ENCODE data around the gene MAT1A. TPM values are rescaled to one million over a fixed set of nuclear protein-coding genes. Genes with fewer than 3 reads are reported as not detected.

The MAT1A gene
- total and polyA plus RNA-seq, 9 of the 15 experiments (the other 6 are each of a cell fraction or from before 2014, with no cell fraction given): 0.03 to 0.30 (median 0.11) TPM; not detected in 2

DNA sequence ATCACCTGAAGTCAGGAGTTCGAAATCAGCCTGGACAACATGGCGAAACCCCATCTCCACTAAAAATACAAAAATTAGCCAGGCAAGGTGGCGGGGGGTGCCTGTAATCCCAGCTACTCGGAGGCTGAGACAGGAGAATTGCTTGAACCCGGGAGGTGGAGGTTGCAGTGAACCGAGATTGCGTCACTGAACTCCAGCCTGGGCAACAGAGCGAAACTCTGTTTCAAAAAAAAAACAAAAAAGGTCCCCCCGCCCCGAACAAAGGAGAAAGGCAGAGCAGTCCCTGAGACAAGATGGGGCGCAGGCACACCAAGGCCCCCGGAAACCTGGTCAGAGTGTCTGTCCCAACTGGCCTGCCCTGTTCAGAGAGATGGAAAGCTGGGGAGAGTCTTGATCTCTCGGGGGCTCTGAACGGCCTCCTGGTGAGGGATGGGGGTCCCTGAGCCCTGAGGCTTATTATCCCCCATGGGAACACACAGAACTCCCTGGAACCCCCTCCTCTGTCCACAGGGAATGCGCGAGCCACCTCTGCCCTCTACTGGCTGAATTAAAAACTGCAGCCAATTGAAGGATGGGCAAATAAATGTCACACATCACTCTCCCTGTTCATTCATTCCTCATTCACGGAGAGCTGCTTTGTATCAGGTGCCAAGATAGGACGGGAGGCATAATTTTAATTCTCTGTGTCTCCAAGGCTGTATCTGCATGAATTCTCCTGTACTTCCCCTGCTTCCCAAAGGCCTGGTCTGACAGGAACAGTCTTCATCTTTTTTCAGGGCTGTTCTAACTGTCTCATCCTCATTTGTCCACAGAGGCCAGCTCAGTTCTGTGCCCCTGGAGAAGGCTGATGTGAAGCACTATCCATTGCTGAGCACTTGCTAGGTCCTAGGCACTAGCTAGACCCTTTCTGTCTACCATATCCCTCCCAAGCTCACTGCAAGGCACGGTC, 28.9 kb downstream of the MAT1A start (continued):
- TF ChIP-seq, protein P1, sequence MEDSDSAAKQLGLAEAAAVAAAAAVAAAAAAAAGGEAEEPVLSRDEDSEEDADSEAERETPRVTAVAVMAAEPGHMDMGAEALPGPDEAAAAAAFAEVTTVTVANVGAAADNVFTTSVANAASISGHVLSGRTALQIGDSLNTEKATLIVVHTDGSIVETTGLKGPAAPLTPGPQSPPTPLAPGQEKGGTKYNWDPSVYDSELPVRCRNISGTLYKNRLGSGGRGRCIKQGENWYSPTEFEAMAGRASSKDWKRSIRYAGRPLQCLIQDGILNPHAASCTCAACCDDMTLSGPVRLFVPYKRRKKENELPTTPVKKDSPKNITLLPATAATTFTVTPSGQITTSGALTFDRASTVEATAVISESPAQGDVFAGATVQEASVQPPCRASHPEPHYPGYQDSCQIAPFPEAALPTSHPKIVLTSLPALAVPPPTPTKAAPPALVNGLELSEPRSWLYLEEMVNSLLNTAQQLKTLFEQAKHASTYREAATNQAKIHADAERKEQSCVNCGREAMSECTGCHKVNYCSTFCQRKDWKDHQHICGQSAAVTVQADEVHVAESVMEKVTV (CRISPR knock-in tag; IDR thresholded peaks at IDR 0.05): peak; percentile 55
- TF ChIP-seq MAZ (CRISPR knock-in tag; conservative IDR thresholded peaks at IDR 0.05 in 1 of 2, IDR thresholded peaks at IDR 0.05 in 1 of 2): peak in 1 of 2 experiments; percentile 58; a peak in 2 of 4 replicates
- TF ChIP-seq ZSCAN32 (CRISPR knock-in tag; IDR thresholded peaks at IDR 0.05): no peak
- peak; percentile 39; the same call in 1 of the 2 replicates for TF ChIP-seq TARDBP (IDR thresholded peaks at IDR 0.05)
- no peak for TF ChIP-seq TOE1 (IDR thresholded peaks at IDR 0.05; ENCODE audit: borderline replicate concordance)
- no peak for TF ChIP-seq TOE1 (CRISPR knock-in tag; IDR thresholded peaks at IDR 0.05; ENCODE audit: borderline replicate concordance, low read depth)
- TF ChIP-seq ZNF165 (CRISPR knock-in tag; IDR thresholded peaks at IDR 0.05; ENCODE audit: borderline replicate concordance): no peak
- TF ChIP-seq ESRRA (IDR thresholded peaks at IDR 0.05; ENCODE audit: borderline replicate concordance, low read depth): no peak
- TF ChIP-seq RCOR1 (IDR thresholded peaks at IDR 0.05; ENCODE audit: borderline replicate concordance in 1 of 2, low read depth in 2 of 2, low read length in 2 of 2): no peak
- TF ChIP-seq KAT2B (IDR thresholded peaks at IDR 0.05; ENCODE audit: low read depth, low read length): no peak
- TF ChIP-seq HNRNPL (IDR thresholded peaks at IDR 0.05; ENCODE audit: low read depth, low read length): no peak
- TF ChIP-seq DMBX1 (CRISPR knock-in tag; IDR thresholded peaks at IDR 0.05; ENCODE audit: borderline replicate concordance): no peak
- peak; percentile 35 to 74; a peak in 3 of 4 replicates for TF ChIP-seq RAD21 (CRISPR knock-in tag; conservative IDR thresholded peaks at IDR 0.05 in 1 of 2, IDR thresholded peaks at IDR 0.05 in 1 of 2)
- TF ChIP-seq FOXM1 (IDR thresholded peaks at IDR 0.05; ENCODE audit: low read depth): no peak
- no peak for TF ChIP-seq FOXM1 (CRISPR knock-in tag; IDR thresholded peaks at IDR 0.05; ENCODE audit: low read depth)
- no peak for TF ChIP-seq ZNF398 (CRISPR knock-in tag; IDR thresholded peaks at IDR 0.05)
- no peak for TF ChIP-seq ZNF449 (CRISPR knock-in tag; IDR thresholded peaks at IDR 0.05)
- no peak for TF ChIP-seq CBFA2T2 (conservative IDR thresholded peaks at IDR 0.05)
- TF ChIP-seq CBFB (CRISPR knock-in tag; IDR thresholded peaks at IDR 0.05): no peak
- TF ChIP-seq, protein P2, sequence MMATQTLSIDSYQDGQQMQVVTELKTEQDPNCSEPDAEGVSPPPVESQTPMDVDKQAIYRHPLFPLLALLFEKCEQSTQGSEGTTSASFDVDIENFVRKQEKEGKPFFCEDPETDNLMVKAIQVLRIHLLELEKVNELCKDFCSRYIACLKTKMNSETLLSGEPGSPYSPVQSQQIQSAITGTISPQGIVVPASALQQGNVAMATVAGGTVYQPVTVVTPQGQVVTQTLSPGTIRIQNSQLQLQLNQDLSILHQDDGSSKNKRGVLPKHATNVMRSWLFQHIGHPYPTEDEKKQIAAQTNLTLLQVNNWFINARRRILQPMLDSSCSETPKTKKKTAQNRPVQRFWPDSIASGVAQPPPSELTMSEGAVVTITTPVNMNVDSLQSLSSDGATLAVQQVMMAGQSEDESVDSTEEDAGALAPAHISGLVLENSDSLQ (IDR thresholded peaks at IDR 0.05): 0 out of 2 replicates have a peak, but pooled peaks have one; percentile 14
- no peak for TF ChIP-seq HNRNPUL1 (IDR thresholded peaks at IDR 0.05; ENCODE audit: low read length)

Data from K562 (cell line).